ENCODE results near the gene TMEM44. TPM values are rescaled to one million over a fixed set of nuclear protein-coding genes. Genes with fewer than 3 reads are reported as not detected.

TMEM44 gene
- 25.2 TPM for polyA plus RNA-seq (2013, experiment 1 of 2; ENCODE audit: insufficient read length)
- polyA plus RNA-seq (2013, experiment 2 of 2; ENCODE audit: insufficient read length) = 25.2 TPM

- DNase-seq = peak; percentile 71
These were observed at the start of gene TMEM44 for GRCh38 chr3:194633349-194634004. Gene TMEM44, minus strand, starts transcription at chr3:194633419. Its CDS starts 204 bp downstream, at chr3:194633215.

- peak; percentile 81 for DNase-seq
These were observed 49.6 kb upstream of the TMEM44 start for GRCh38 chr3:194682694-194683310.

- no peak for DNase-seq
These were observed 49.0 kb upstream of the TMEM44 start for GRCh38 chr3:194682189-194682693.

GRCh38 chr3:194680888-194681615 lies 47.8 kb upstream of the TMEM44 start:
- no peak for DNase-seq

- no peak for DNase-seq
These were observed 43.3 kb upstream of the TMEM44 start for GRCh38 chr3:194676471-194676870.

GRCh38 chr3:194675680-194676079 lies 42.5 kb upstream of the TMEM44 start:
- DNase-seq = no peak

GRCh38 chr3:194675081-194675640 lies 41.9 kb upstream of the TMEM44 start:
- DNase-seq = no peak

- no peak for DNase-seq
These were observed 40.5 kb upstream of the TMEM44 start for GRCh38 chr3:194673761-194674160.

GRCh38 chr3:194672876-194673275 lies 39.7 kb upstream of the TMEM44 start:
- DNase-seq = no peak

GRCh38 chr3:194671900-194672808 lies 38.9 kb upstream of the TMEM44 start, which contains the start of gene LSG1:
Gene LSG1, minus strand, starts transcription at chr3:194672191. Its CDS starts 29 bp downstream, at chr3:194672162.
- peak; percentile 96 for DNase-seq

GRCh38 chr3:194671511-194671899 lies 38.3 kb upstream of the TMEM44 start:
- peak; percentile 31 for DNase-seq

- no peak for DNase-seq
These were observed 34.1 kb upstream of the TMEM44 start for GRCh38 chr3:194667363-194667762.

GRCh38 chr3:194664857-194665256 lies 31.6 kb upstream of the TMEM44 start:
- no peak for DNase-seq

GRCh38 chr3:194661946-194662345 lies 28.7 kb upstream of the TMEM44 start:
- DNase-seq = no peak

- DNase-seq = no peak
These were observed 28.2 kb upstream of the TMEM44 start for GRCh38 chr3:194661374-194661773.

GRCh38 chr3:194659778-194660177 lies 26.6 kb upstream of the TMEM44 start:
- no peak for DNase-seq

- no peak for DNase-seq
These were observed 25.4 kb upstream of the TMEM44 start for GRCh38 chr3:194658477-194659242.

GRCh38 chr3:194657439-194657838 lies 24.2 kb upstream of the TMEM44 start:
- DNase-seq = no peak

- DNase-seq = peak; percentile 37
These were observed 21.2 kb upstream of the TMEM44 start for GRCh38 chr3:194654443-194654842.

GRCh38 chr3:194647747-194648146 lies 14.5 kb upstream of the TMEM44 start:
- DNase-seq = no peak

GRCh38 chr3:194642769-194643168 lies 9.6 kb upstream of the TMEM44 start:
- no peak for DNase-seq
